K562 (cell line): Measurements from ENCODE around the gene FRMD4A. TPM values are rescaled to one million over a fixed set of nuclear protein-coding genes. Genes with fewer than 3 reads are reported as not detected.

Experiments used
- ATAC-seq: fragments of 200-7000 bp; cut with Tn5 transposase; 3 replicates; pipeline ENCODE4 v1.9.1; 2020; ENCODE audit warnings: moderate library complexity
- BruUV-seq: library from RNA; stranded (reverse); fragments of 400-500 nt; replicated peaks from 2 replicates; lab custom pipeline; 2021; lab: Mats Ljungman, UMichigan
- CTCF ChIA-PET: fragments of 300-600 bp; formaldehyde crosslinking; extraction: SDS; loops from one replicate; lab custom pipeline; 2021; ENCODE audit warnings: low intra/inter-chr PET ratio; lab: Yijun Ruan, JAX
- POLR2A ChIA-PET: fragments of 300-600, 350-650 bp; sonication (Branson Sonifier 250); formaldehyde crosslinking; extraction: SDS; loops from one replicate; lab custom pipeline; 2021; ENCODE audit warnings: antibody characterized with exemption, inconsistent platforms; lab: Yijun Ruan, JAX
- DNase-seq, 4 experiments: peaks; one replicate each; pipeline versions ENCODE4 v3.0.0 to v3.0.0-alpha.2; 2011 to 2018; ENCODE audit warnings: low spot score in 3 of 4, mixed read lengths in 3 of 4; ENCODE audit errors: extremely low read depth in 1 of 4
- FAIRE-seq: peaks from 2 replicates; lab custom pipeline; 2011; peaks lifted over from hg19 to GRCh38; lab: Jason Lieb, UNC
- H2AFZ ChIP-seq: 2 replicates; pipeline ENCODE4 v1.6.0; 2011; ENCODE audit warnings: low read depth, low read length, control low read depth, inconsistent platforms
- H3K27ac ChIP-seq: fragments of 200-600 bp; 3 replicates; pipeline ENCODE4 v1.8.0; 2011; ENCODE audit warnings: low read depth, mild to moderate bottlenecking, control low read depth, inconsistent platforms, low read length, moderate library complexity, mixed read lengths; ENCODE audit errors: extremely low read depth
- H3K27me3 ChIP-seq, 2 experiments: fragments of 300-600 bp in 1 of 2; 2 replicates in 1 of 2; 3 replicates in 1 of 2; pipeline versions ENCODE4 v1.6.0 to v1.8.0; 2011; ENCODE audit warnings: inconsistent platforms in 2 of 2, low read length in 2 of 2, mild to moderate bottlenecking in 1 of 2, mixed read lengths in 1 of 2, moderate library complexity in 1 of 2; ENCODE audit not compliant: control insufficient read depth in 2 of 2, insufficient read depth in 2 of 2
- H3K36me3 ChIP-seq: fragments of 300-600 bp; 3 replicates; pipeline ENCODE4 v1.8.0; 2011; ENCODE audit warnings: mild to moderate bottlenecking, low read length, inconsistent platforms; ENCODE audit not compliant: control insufficient read depth, insufficient read depth
- H3K4me1 ChIP-seq, 2 experiments: fragments of 200-600 bp in 1 of 2; replicated peaks in 1 of 2; 2 replicates in 1 of 2; 3 replicates in 1 of 2; pipeline versions ENCODE4 v1.5.1 to v1.8.0; 2011; ENCODE audit warnings: inconsistent platforms in 2 of 2, low read length in 2 of 2, mild to moderate bottlenecking in 1 of 2, mixed read lengths in 1 of 2, moderate library complexity in 1 of 2; ENCODE audit not compliant: control insufficient read depth in 2 of 2, insufficient read depth in 2 of 2
- H3K4me2 ChIP-seq: 2 replicates; pipeline ENCODE4 v1.6.1; 2011; ENCODE audit warnings: low read length, control low read depth, inconsistent platforms, mixed read lengths; ENCODE audit not compliant: insufficient read depth
- H3K4me3 ChIP-seq: fragments of 200-600 bp; sonication (generic), shearing (Covaris generic); 2 replicates; pipeline ENCODE4 v1.5.1; 2016; ENCODE audit warnings: control low read depth, inconsistent platforms
- H3K79me2 ChIP-seq: fragments of 200-600 bp; 3 replicates; pipeline ENCODE4 v1.8.0; 2011; ENCODE audit warnings: low read length, inconsistent platforms; ENCODE audit not compliant: control insufficient read depth, insufficient read depth
- H3K9ac ChIP-seq, 2 experiments: 2 replicates each; pipeline versions ENCODE4 v1.6.0 to v1.6.1; 2011; ENCODE audit warnings: low read depth in 2 of 2, low read length in 2 of 2, control low read depth in 1 of 2, inconsistent platforms in 1 of 2, mild to moderate bottlenecking in 1 of 2, mixed read lengths in 1 of 2; ENCODE audit not compliant: insufficient read depth in 1 of 2
- H3K9me1 ChIP-seq: one replicate; pipeline ENCODE4 v1.6.0; 2011; ENCODE audit warnings: inconsistent platforms, mild to moderate bottlenecking, low read length, moderate library complexity; ENCODE audit not compliant: control insufficient read depth, insufficient read depth
- H3K9me3 ChIP-seq: replicated peaks from 2 replicates; pipeline ENCODE4 v1.5.1; 2011; ENCODE audit warnings: low read depth, low read length, inconsistent platforms; ENCODE audit not compliant: control insufficient read depth, insufficient read depth
- H4K20me1 ChIP-seq: replicated peaks from 2 replicates; pipeline ENCODE4 v1.6.1; 2011; ENCODE audit warnings: low read length, inconsistent platforms, mixed read lengths; ENCODE audit not compliant: control insufficient read depth, insufficient read depth
- AFF4 ChIP-seq: sonication (generic); formaldehyde crosslinking; IDR thresholded peaks from 2 replicates; pipeline ENCODE4 v1.8.0; 2023; ENCODE audit warnings: mild to moderate bottlenecking, missing genetic modification reagents
- MCM7 ChIP-seq, 2 experiments: fragments of 450-650 bp; IDR thresholded peaks; 2 replicates each; pipeline ENCODE4 v1.6.1; 2016 to 2018
- NFE2 ChIP-seq: IDR thresholded peaks from 2 replicates; pipeline ENCODE4 v1.6.1; 2014; ENCODE audit warnings: antibody characterized with exemption, low read depth
- SUPT5H ChIP-seq: fragments of 450-650 bp; IDR thresholded peaks from 2 replicates; pipeline ENCODE4 v1.6.1; 2016
- TAF15 ChIP-seq: fragments of 200-400 bp; formaldehyde crosslinking; IDR thresholded peaks from 2 replicates; pipeline ENCODE4 v1.6.1; 2017; ENCODE audit warnings: mild to moderate bottlenecking, low read depth, low read length, moderate library complexity
- ZNF384 ChIP-seq: IDR thresholded peaks from 2 replicates; pipeline ENCODE4 v1.6.1; 2012; ENCODE audit warnings: low read depth, low read length, improper control_type of control experiment
- ZNF592 ChIP-seq: fragments of 450-650 bp; IDR thresholded peaks from 2 replicates; pipeline ENCODE4 v1.6.1; 2017; ENCODE audit warnings: antibody characterized with exemption, mild to moderate bottlenecking
- ZNF639 ChIP-seq, 2 experiments: fragments of 200-800 bp in 1 of 2; sonication (Bioruptor generic) in 1 of 2; sonication (generic) in 1 of 2; formaldehyde crosslinking in 1 of 2; IDR thresholded peaks in 1 of 2; conservative IDR thresholded peaks in 1 of 2; 2 replicates each; pipeline versions ENCODE4 v1.5.0 to v1.6.1; 2016 to 2020; ENCODE audit warnings: missing compliant biosample characterization in 1 of 2, missing genetic modification characterization in 1 of 2, missing genetic modification reagents in 1 of 2
- WGBS: fragments of 100-300 bp; shearing (Covaris generic); methylation state at CpG from one replicate; pipeline ENCODE4 v1.1.6; 2016; ENCODE audit warnings: low coverage, mixed read lengths; ENCODE audit not compliant: insufficient coverage; ENCODE audit errors: missing lambda C conversion rate; 5-methylcytosine and 5-hydroxymethylcytosine counted together
- in situ Hi-C: fragments of 300-500 bp; cut with MboI; formaldehyde crosslinking; loops from 4 replicates; pipeline ENCODE4 v1.15.0; 2018; ENCODE audit warnings: inconsistent platforms, mixed read lengths
- intact Hi-C: fragments of 100-400 bp; cut with micrococcal nuclease; formaldehyde crosslinking; loops from 2 replicates; pipeline ENCODE4 v1.14.2; 2022
- polyA plus RNA-seq, 8 experiments: library from polyadenylated mRNA; depleted of rRNA in 4 of 8; stranded (reverse) in 5 of 8; unstranded in 3 of 8; fragments of >200 nt; fragmentation: Nextera tagmentation in 2 of 8; fragmentation: Illumina TruSeq in 1 of 8; extraction: Ambion mirVana in 2 of 8; extraction: Trizol in 1 of 8; gene quantifications; 2 replicates each; pipeline versions ENCODE4 v1.2.1 to v1.2.3, GENCODE V29; 2011 to 2014; ENCODE audit warnings: inconsistent platforms in 1 of 8, missing spikeins in 1 of 8
- total RNA-seq, 7 experiments: library from RNA; depleted of rRNA in 6 of 7; stranded (reverse); fragments of >200 nt in 6 of 7; fragmentation: Illumina TruSeq in 2 of 7; extraction: Trizol in 2 of 7; gene quantifications; 2 replicates each; pipeline versions ENCODE4 v1.2.1 to v1.2.3, GENCODE V29; 2011 to 2021; ENCODE audit warnings: low replicate concordance in 1 of 7

FRMD4A gene
- total and polyA plus RNA-seq, 9 of the 15 experiments (the other 6 are each of a cell fraction or from before 2014, with no cell fraction given) = 0.80 to 5.2 (median 3.0) TPM

GRCh38 chr10:13594641-13595040 lies 736.1 kb downstream of the FRMD4A start:
- no peaks in the 10 kb centered on the region for H3K27me3 ChIP-seq
- H3K4me2 ChIP-seq = no peak overlapping the region
- intact Hi-C loops = no loop called here
- ATAC-seq (no peak), DNase-seq (no peak), FAIRE-seq (no peak)
- ChIA-PET CTCF (no interaction called here), POLR2A (no interaction called here)
- H3K79me2 ChIP-seq = no peaks in the 10 kb centered on the region; the same call in 2 of the 3 replicates
- WGBS = 61% methylated on average over 2 of the region's 2 CpGs
- no peak overlapping the region for H3K4me3 ChIP-seq
- no peak overlapping the region for H3K27ac ChIP-seq
- peaks cover 17% of the 10 kb centered on the region; the same call in 2 of the 3 replicates for H3K36me3 ChIP-seq
- no peaks in the 10 kb centered on the region for H3K9me3 ChIP-seq
- no peak overlapping the region for H2AFZ ChIP-seq
- in situ Hi-C loops = no loop called here
- BruUV-seq = no TSS peak
- peaks cover 3% of the 10 kb centered on the region; the same call in 1 of the 2 replicates for H4K20me1 ChIP-seq
- H3K4me1 ChIP-seq = no peaks in the 10 kb centered on the region
- no peak overlapping the region for H3K9ac ChIP-seq
- TF ChIP-seq MCM7 (IDR thresholded peaks at IDR 0.05) (no peak), ZNF639 (CRISPR knock-in tag; conservative IDR thresholded peaks at IDR 0.05 in 1 of 2, IDR thresholded peaks at IDR 0.05 in 1 of 2) (no peak), SUPT5H (no peak), AFF4 (CRISPR knock-in tag) (no peak), ZNF384 (no peak), NFE2 (no peak), ZNF592 (no peak), TAF15 (no peak)
- no peaks in the 10 kb centered on the region for H3K9me1 ChIP-seq
